Measurements from ENCODE around the gene NKAIN4.

GRCh38 chr20:63258781-63259180 lies 4.5 kb upstream of the NKAIN4 start:
- TF ChIP-seq CTCF (conservative IDR thresholded peaks at IDR 0.05 in 1 of 2, IDR thresholded peaks at IDR 0.05 in 1 of 2; ENCODE audit: extremely low read depth in 1 of 2, insufficient read depth in 1 of 2, low read depth in 1 of 2, low read length in 2 of 2) (no peak), EZH2 (IDR thresholded peaks at IDR 0.05; ENCODE audit: borderline replicate concordance, low read length) (no peak)

Data from mammary epithelial cell (primary cell).